Measurements from ENCODE around the gene LRRC1. TPM values are rescaled to one million over a fixed set of nuclear protein-coding genes. Genes with fewer than 3 reads are reported as not detected.

Gene LRRC1
- total RNA-seq, 1 donor from 2014 or later: 9.3 TPM

- H3K4me3 ChIP-seq (ENCODE audit: low read depth, low read length): no peak overlapping the region
- no peak for DNase-seq (ENCODE audit: low read depth)
- TF ChIP-seq, protein P1, sequence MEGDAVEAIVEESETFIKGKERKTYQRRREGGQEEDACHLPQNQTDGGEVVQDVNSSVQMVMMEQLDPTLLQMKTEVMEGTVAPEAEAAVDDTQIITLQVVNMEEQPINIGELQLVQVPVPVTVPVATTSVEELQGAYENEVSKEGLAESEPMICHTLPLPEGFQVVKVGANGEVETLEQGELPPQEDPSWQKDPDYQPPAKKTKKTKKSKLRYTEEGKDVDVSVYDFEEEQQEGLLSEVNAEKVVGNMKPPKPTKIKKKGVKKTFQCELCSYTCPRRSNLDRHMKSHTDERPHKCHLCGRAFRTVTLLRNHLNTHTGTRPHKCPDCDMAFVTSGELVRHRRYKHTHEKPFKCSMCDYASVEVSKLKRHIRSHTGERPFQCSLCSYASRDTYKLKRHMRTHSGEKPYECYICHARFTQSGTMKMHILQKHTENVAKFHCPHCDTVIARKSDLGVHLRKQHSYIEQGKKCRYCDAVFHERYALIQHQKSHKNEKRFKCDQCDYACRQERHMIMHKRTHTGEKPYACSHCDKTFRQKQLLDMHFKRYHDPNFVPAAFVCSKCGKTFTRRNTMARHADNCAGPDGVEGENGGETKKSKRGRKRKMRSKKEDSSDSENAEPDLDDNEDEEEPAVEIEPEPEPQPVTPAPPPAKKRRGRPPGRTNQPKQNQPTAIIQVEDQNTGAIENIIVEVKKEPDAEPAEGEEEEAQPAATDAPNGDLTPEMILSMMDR (conservative IDR thresholded peaks at IDR 0.05; ENCODE audit: low read depth, low read length): no peak
Observed at GRCh38 chr6:53824714-53825113, 29.9 kb downstream of the LRRC1 start.

DNA sequence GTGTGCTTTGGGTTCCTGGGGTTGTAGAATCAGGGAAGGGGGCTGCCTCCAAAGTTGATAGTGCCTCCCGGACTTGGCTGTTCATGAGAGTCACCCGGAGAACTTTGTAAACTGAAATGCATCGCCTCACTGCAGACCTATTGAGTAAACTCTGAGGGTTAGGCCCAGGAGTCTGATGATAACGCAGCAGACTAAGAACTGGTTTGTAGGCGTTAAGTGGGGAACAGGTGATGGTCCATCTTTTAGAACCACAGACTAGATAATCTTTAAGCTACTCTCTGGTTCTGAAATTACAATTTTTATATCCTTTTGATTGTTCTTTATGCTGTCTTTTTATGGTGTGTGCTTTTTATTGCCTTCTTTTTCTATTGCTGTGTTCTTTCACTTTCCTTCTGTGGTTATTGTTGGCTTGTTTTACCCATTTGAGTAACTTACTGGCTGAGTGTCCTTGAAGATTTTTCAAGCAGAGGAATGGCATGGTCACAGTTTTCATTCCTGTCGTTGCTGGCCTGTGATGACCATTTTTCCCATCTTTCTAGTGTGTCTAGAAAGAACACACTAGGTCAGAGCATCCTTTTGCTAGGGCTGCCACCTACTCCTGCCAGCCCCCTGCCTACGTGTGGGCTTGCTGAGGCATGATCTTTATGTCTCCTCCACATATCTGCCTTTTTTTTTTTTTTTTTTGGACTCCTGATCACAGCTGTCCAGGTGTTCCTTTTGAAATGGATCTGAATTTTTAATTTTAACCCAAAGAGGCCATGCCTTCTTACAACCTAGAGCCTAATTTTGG is 30.9 kb downstream of the LRRC1 start:
- no peak for DNase-seq (ENCODE audit: low read depth)
- H3K4me3 ChIP-seq (ENCODE audit: low read depth, low read length): no peak overlapping the region
- TF ChIP-seq, protein P1 (conservative IDR thresholded peaks at IDR 0.05; ENCODE audit: low read depth, low read length): no peak

DNA sequence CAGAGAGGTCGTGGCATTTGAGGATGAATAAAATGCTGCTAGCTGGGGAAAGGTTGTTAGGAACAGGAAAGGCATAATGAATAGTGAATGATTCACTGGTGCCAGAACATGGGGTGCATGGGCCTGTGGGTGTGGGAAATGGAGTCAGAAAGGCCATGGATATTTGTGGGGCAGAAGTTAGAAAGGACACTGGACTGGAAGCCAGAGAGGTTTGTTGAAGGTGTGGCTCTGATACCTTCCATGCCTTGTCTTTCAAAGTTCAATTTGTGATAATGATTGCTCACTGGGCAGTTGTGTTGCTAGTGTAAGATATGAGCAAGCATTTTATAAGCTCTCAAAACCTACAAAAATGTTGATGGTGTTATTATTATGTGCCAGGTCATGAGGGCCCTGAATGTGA is 32.7 kb downstream of the LRRC1 start:
- no peak for DNase-seq (ENCODE audit: low read depth)
- H3K4me3 ChIP-seq (ENCODE audit: low read depth, low read length): no peak overlapping the region
- TF ChIP-seq, protein P1 (conservative IDR thresholded peaks at IDR 0.05; ENCODE audit: low read depth, low read length): no peak

DNA sequence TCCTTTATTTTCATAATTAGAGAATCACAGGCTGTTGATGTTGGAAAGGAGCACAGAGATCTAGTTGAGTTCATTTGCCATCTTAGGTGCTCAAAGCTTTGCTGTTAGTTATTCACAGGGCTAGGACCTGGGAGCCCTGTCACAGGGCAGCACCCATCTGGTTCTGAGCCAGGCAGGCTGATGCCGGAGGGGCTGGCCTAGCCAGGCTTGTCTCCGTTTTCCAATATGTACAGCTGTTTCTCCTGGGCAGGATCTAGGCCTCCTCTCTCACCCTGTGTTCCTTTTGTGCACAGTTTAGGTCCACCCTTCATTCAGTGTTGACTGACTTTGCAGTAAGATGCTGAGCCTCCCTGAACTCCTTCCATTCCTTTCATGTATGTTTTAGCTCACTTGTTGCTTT is 33.4 kb downstream of the LRRC1 start:
- TF ChIP-seq, protein P1 (conservative IDR thresholded peaks at IDR 0.05; ENCODE audit: low read depth, low read length): no peak
- DNase-seq (ENCODE audit: low read depth): no peak
- no peak overlapping the region for H3K4me3 ChIP-seq (ENCODE audit: low read depth, low read length)

DNA sequence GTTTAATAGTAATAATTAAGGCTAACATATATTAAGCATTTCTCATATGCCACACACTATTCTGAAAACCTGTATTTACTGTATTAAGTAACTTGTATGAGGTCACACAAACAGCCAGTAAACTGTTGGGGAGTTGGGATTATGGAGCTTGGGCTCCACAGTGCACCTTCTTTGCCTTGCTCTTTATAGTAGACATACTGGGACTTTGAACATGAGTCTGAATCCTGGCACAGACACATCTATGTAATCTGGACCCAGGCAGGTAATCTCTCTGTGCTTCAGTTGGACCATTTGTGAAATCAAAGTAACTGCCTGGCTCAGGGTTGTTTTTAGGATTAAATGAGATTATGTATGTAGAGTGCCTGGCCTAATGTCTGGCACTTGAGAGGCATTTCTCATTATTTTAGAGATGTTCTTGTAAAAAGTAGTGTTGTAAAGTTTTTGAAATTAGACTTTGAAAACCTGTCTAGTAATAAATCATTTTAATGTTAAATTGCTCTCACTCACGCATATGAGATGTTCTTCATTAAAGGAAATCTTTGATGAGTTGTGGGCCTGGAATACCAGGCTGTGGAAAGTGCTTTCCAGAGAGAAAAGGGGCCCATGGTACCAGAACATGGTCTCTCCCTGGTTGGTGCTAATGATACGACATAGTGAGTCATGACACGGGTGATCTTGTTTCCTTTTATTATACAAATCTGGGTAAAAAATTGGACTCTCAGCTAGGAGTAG is 34.3 kb downstream of the LRRC1 start:
- DNase-seq (ENCODE audit: low read depth): no peak
- TF ChIP-seq, protein P1 (conservative IDR thresholded peaks at IDR 0.05; ENCODE audit: low read depth, low read length): no peak
- H3K4me3 ChIP-seq (ENCODE audit: low read depth, low read length): no peak overlapping the region

DNA sequence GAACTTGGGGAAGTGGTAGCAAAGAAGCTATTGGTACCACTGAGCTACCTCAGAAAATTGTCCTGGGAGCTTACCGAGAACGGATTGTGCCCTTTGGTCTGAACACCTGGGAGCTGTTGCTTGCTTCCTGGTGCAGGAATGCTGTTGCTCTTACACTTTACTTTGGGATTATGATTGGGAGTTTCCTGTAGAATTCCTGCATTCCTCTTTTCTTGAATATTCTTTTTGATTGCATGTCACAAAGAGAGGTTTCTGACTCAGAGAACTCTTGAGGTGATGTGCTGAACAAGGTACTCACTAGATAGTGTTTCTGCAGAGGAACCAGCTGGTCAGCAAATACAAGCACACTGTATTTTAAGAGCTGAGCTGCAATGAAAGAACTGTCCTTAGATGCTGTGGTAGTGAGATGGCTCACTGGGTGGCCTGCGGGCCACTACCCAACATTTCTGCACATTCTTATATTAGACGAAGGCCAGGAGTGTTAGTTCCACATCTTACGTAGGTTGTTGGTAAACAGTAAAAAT is 35.0 kb downstream of the LRRC1 start:
- TF ChIP-seq, protein P1 (conservative IDR thresholded peaks at IDR 0.05; ENCODE audit: low read depth, low read length): no peak
- no peak for DNase-seq (ENCODE audit: low read depth)
- H3K4me3 ChIP-seq (ENCODE audit: low read depth, low read length): no peak overlapping the region
